Suprapubic skin (tissue), 4 donors: Measurements from ENCODE around the gene SUMF1.

Experiments used
- POLR2A ChIP-seq, 2 donors: fragments of 450-650 bp; IDR thresholded peaks; one replicate each; pipeline ENCODE4 v1.6.1; 2017; ENCODE audit warnings: antibody characterized with exemption in 2 of 2, mild to moderate bottlenecking in 2 of 2, moderate library complexity in 2 of 2
- POLR2AphosphoS5 ChIP-seq, 3 donors: sonication (generic); formaldehyde crosslinking; IDR thresholded peaks; one replicate each; pipeline ENCODE4 v1.6.1; 2017; ENCODE audit warnings: antibody characterized with exemption in 3 of 3
- TF ChIP-seq, protein P1 (sequence below), 2 donors: fragments of 200-600 bp in 1 of 2; fragments of 450-650 bp in 1 of 2; sonication (generic) in 1 of 2; IDR thresholded peaks; one replicate each; pipeline ENCODE4 v1.5.1; 2016 to 2019; ENCODE audit warnings: antibody characterized with exemption in 2 of 2, mild to moderate bottlenecking in 1 of 2, moderate library complexity in 1 of 2

DNA sequence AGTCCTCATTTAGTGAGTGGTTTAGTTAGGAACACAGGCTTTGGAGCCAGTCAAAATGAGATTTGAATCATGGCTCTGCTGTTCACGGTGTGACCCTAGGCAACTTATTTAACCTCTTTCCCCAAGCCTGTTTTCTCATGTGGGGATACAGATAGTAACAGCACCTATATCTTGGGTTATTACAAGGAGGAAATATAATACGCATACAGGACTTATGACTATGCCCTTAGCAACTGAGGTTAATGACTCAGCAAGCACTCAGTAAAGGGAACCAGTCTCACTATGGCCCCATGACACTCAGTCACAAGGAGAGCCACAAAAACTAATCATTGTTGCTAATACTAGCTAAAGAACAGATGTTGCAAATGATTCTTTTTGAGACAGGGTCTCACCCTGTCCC, 45.9 kb downstream of the SUMF1 start:
- TF ChIP-seq, protein P1, sequence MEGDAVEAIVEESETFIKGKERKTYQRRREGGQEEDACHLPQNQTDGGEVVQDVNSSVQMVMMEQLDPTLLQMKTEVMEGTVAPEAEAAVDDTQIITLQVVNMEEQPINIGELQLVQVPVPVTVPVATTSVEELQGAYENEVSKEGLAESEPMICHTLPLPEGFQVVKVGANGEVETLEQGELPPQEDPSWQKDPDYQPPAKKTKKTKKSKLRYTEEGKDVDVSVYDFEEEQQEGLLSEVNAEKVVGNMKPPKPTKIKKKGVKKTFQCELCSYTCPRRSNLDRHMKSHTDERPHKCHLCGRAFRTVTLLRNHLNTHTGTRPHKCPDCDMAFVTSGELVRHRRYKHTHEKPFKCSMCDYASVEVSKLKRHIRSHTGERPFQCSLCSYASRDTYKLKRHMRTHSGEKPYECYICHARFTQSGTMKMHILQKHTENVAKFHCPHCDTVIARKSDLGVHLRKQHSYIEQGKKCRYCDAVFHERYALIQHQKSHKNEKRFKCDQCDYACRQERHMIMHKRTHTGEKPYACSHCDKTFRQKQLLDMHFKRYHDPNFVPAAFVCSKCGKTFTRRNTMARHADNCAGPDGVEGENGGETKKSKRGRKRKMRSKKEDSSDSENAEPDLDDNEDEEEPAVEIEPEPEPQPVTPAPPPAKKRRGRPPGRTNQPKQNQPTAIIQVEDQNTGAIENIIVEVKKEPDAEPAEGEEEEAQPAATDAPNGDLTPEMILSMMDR (IDR thresholded peaks at IDR 0.05), result no peak
- TF ChIP-seq POLR2AphosphoS5 (IDR thresholded peaks at IDR 0.05) (no peak), POLR2A (IDR thresholded peaks at IDR 0.05) (no peak)
